ENCODE results near the gene HECW1. TPM values are rescaled to one million over a fixed set of nuclear protein-coding genes. Genes with fewer than 3 reads are reported as not detected.

Gene HECW1
- total and polyA plus RNA-seq, 2 of the 13 experiments (the other 11 are each of a cell fraction or from before 2014, with no cell fraction given) = not detected

DNA sequence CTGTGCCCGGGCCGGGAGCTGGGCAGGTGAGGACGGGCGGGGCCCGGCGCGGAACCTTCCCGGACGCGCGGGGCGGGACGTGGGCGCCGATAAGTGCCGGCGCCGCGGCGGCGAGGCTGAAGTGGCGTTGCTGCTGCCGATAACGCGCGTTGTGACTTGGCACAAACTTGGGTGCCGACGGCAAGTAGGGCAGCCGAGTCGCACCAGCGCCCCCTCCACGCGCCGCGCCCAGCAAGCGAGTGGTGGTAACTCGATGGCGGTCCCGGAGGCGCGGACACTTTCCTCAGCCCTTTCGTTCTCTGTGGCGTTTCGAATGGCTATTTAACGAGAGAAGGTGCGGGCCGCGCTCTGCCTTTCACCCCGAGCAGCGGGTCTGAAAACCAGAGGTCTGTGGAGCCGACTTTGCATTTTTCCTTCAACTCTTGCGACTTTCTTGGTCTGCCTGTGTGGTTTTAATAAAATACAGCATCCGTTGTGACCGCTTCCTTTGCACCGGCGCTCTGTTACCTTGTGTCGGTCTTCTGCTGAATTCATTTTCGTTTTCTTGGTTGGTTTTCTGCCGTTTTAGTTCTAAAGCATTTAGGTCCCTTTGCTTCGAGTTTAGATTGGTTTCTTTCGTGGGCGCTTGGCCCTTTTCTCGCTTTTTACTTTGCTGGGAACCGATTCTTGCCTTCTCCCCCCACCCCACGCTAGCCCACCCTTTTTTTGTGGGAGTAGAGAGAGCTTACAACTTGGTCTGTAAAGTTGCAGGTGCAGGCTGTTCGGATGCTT lies 471.2 kb downstream of the HECW1 start:
- peak; percentile 25 for DNase-seq (ENCODE audit: low spot score)
- WGBS (ENCODE audit: low lambda C conversion rate) = 1% methylated on average over 20 of the region's 66 CpGs
- CTCF ChIA-PET (ENCODE audit: low intra/inter-chr PET ratio, low total read pairs) = interaction anchor here (0.6 to 3.6 kb wide), 8 partner anchors 46 to 256 kb away, joined by 3 to 59 read pairs (median 4); no protein-coding TSS in a partner anchor
- FAIRE-seq = no peak
- in situ Hi-C loops (cut with HindIII; ENCODE audit: extremely low pct_ligation_motif_present, low pct_unique_long_range_greater_than_20kb) = loop anchor here (5.0 kb wide), 2 partner anchors 119 to 254 kb away; no protein-coding TSS in a partner anchor
- no peaks in the 10 kb centered on the region for H3K36me3 ChIP-seq (replicated peaks in 1 of 2; ENCODE audit: control insufficient read depth in 1 of 2, insufficient read depth in 2 of 2, low read length in 2 of 2)
- H3K9ac ChIP-seq (ENCODE audit: insufficient read depth, low read depth, low read length) = peak overlapping the region; percentile 84
- POLR2A ChIA-PET = interaction anchor here (0.6 to 2.4 kb wide), 23 partner anchors 7 to 322 kb away, joined by 3 to 39 read pairs (median 4); partner anchors contain the start of genes BLVRA, COA1 and MRPS24
- H2AFZ ChIP-seq (ENCODE audit: low read length) = no peak overlapping the region
- H4K20me1 ChIP-seq (ENCODE audit: insufficient read depth, low read length) = peaks cover 18% of the 10 kb centered on the region
- peaks cover 0 to 5% of the 10 kb centered on the region in 2 experiments; a peak in 1 of 5 replicates for H3K27me3 ChIP-seq (ENCODE audit: control insufficient read depth in 1 of 2, insufficient read depth in 2 of 2, low read length in 2 of 2)
- H3K27ac ChIP-seq (ENCODE audit: extremely low read length, insufficient read depth, low read length) = peak overlapping the region; percentile 75
- H3K4me1 ChIP-seq (ENCODE audit: insufficient read depth, low read length) = peaks cover 48% of the 10 kb centered on the region
- peak; percentile 63 for ATAC-seq
- peak overlapping the region; percentile 97 for H3K4me2 ChIP-seq (ENCODE audit: low read depth, low read length)
- H3K4me3 ChIP-seq (replicated peaks in 1 of 3; ENCODE audit: insufficient read depth in 1 of 3, low read depth in 2 of 3, low read length in 3 of 3) = peak overlapping the region; percentile 89 to 96 (median 93)
- H3K9me3 ChIP-seq (ENCODE audit: low read length) = no peaks in the 10 kb centered on the region
- TSS peak; percentile 68 for BruUV-seq (replicated peaks)
- H3K79me2 ChIP-seq (ENCODE audit: insufficient read depth, low read length) = peaks cover 52% of the 10 kb centered on the region
- intact Hi-C loops (cut with micrococcal nuclease; ENCODE audit: unreplicated experiment) = loop anchor here (5.0 kb wide), 4 partner anchors 39 to 126 kb away; no protein-coding TSS in a partner anchor
- TF ChIP-seq, protein P1, sequence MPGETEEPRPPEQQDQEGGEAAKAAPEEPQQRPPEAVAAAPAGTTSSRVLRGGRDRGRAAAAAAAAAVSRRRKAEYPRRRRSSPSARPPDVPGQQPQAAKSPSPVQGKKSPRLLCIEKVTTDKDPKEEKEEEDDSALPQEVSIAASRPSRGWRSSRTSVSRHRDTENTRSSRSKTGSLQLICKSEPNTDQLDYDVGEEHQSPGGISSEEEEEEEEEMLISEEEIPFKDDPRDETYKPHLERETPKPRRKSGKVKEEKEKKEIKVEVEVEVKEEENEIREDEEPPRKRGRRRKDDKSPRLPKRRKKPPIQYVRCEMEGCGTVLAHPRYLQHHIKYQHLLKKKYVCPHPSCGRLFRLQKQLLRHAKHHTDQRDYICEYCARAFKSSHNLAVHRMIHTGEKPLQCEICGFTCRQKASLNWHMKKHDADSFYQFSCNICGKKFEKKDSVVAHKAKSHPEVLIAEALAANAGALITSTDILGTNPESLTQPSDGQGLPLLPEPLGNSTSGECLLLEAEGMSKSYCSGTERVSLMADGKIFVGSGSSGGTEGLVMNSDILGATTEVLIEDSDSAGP (CRISPR knock-in tag; IDR thresholded peaks at IDR 0.05; ENCODE audit: borderline replicate concordance) = peak; percentile 20; the same call in 1 of the 2 replicates
- TF ChIP-seq ZFX (CRISPR knock-in tag; IDR thresholded peaks at IDR 0.05; ENCODE audit: low read depth) (peak; percentile 41; the same call in 1 of the 2 replicates), KAT7 (CRISPR knock-in tag; IDR thresholded peaks at IDR 0.05; ENCODE audit: borderline replicate concordance) (0 out of 2 replicates have a peak, but pooled peaks have one; percentile 18), FOXK1 (CRISPR knock-in tag; IDR thresholded peaks at IDR 0.05; ENCODE audit: borderline replicate concordance, low read depth) (no peak), HNRNPLL (IDR thresholded peaks at IDR 0.05; ENCODE audit: low read depth, low read length, poor library complexity, severe bottlenecking) (peak; percentile 12), HOXA3 (CRISPR knock-in tag; IDR thresholded peaks at IDR 0.05) (peak; percentile 43; the same call in 1 of the 2 replicates)
- TF ChIP-seq, protein P2, sequence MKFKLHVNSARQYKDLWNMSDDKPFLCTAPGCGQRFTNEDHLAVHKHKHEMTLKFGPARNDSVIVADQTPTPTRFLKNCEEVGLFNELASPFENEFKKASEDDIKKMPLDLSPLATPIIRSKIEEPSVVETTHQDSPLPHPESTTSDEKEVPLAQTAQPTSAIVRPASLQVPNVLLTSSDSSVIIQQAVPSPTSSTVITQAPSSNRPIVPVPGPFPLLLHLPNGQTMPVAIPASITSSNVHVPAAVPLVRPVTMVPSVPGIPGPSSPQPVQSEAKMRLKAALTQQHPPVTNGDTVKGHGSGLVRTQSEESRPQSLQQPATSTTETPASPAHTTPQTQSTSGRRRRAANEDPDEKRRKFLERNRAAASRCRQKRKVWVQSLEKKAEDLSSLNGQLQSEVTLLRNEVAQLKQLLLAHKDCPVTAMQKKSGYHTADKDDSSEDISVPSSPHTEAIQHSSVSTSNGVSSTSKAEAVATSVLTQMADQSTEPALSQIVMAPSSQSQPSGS (CRISPR knock-in tag; IDR thresholded peaks at IDR 0.05) = peak; percentile 17; the same call in 1 of the 2 replicates
- TF ChIP-seq, protein P3, sequence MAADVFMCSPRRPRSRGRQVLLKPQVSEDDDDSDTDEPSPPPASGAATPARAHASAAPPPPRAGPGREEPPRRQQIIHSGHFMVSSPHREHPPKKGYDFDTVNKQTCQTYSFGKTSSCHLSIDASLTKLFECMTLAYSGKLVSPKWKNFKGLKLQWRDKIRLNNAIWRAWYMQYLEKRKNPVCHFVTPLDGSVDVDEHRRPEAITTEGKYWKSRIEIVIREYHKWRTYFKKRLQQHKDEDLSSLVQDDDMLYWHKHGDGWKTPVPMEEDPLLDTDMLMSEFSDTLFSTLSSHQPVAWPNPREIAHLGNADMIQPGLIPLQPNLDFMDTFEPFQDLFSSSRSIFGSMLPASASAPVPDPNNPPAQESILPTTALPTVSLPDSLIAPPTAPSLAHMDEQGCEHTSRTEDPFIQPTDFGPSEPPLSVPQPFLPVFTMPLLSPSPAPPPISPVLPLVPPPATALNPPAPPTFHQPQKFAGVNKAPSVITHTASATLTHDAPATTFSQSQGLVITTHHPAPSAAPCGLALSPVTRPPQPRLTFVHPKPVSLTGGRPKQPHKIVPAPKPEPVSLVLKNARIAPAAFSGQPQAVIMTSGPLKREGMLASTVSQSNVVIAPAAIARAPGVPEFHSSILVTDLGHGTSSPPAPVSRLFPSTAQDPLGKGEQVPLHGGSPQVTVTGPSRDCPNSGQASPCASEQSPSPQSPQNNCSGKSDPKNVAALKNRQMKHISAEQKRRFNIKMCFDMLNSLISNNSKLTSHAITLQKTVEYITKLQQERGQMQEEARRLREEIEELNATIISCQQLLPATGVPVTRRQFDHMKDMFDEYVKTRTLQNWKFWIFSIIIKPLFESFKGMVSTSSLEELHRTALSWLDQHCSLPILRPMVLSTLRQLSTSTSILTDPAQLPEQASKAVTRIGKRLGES (CRISPR knock-in tag; IDR thresholded peaks at IDR 0.05; ENCODE audit: borderline replicate concordance) = 0 out of 2 replicates have a peak, but pooled peaks have one; percentile 21
- TF ChIP-seq, protein P4, sequence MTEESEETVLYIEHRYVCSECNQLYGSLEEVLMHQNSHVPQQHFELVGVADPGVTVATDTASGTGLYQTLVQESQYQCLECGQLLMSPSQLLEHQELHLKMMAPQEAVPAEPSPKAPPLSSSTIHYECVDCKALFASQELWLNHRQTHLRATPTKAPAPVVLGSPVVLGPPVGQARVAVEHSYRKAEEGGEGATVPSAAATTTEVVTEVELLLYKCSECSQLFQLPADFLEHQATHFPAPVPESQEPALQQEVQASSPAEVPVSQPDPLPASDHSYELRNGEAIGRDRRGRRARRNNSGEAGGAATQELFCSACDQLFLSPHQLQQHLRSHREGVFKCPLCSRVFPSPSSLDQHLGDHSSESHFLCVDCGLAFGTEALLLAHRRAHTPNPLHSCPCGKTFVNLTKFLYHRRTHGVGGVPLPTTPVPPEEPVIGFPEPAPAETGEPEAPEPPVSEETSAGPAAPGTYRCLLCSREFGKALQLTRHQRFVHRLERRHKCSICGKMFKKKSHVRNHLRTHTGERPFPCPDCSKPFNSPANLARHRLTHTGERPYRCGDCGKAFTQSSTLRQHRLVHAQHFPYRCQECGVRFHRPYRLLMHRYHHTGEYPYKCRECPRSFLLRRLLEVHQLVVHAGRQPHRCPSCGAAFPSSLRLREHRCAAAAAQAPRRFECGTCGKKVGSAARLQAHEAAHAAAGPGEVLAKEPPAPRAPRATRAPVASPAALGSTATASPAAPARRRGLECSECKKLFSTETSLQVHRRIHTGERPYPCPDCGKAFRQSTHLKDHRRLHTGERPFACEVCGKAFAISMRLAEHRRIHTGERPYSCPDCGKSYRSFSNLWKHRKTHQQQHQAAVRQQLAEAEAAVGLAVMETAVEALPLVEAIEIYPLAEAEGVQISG (CRISPR knock-in tag; IDR thresholded peaks at IDR 0.05) = peak; percentile 52
- TF ChIP-seq, protein P5, sequence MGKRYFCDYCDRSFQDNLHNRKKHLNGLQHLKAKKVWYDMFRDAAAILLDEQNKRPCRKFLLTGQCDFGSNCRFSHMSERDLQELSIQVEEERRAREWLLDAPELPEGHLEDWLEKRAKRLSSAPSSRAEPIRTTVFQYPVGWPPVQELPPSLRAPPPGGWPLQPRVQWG (CRISPR knock-in tag; IDR thresholded peaks at IDR 0.05; ENCODE audit: borderline replicate concordance, low read depth) = no peak

All from HepG2 (cell line).